OCI-LY1 (cell line): ENCODE measurements around the gene RAB13.

Source experiments
- EZH2 ChIP-seq: fragments of 200-600 bp; sonication (generic), shearing (Covaris generic); IDR thresholded peaks from 2 replicates; pipeline ENCODE4 v1.8.0; 2017; ENCODE audit warnings: borderline replicate concordance, mixed run types, mild to moderate bottlenecking, antibody characterized with exemption, low read length, moderate library complexity, mixed read lengths
- TF ChIP-seq, protein P1 (sequence below): fragments of 200-600 bp; sonication (generic), shearing (Covaris generic); IDR thresholded peaks from 2 replicates; pipeline ENCODE4 v1.5.1; 2017; ENCODE audit warnings: mild to moderate bottlenecking, antibody characterized with exemption, low read length, moderate library complexity, mixed read lengths

DNA sequence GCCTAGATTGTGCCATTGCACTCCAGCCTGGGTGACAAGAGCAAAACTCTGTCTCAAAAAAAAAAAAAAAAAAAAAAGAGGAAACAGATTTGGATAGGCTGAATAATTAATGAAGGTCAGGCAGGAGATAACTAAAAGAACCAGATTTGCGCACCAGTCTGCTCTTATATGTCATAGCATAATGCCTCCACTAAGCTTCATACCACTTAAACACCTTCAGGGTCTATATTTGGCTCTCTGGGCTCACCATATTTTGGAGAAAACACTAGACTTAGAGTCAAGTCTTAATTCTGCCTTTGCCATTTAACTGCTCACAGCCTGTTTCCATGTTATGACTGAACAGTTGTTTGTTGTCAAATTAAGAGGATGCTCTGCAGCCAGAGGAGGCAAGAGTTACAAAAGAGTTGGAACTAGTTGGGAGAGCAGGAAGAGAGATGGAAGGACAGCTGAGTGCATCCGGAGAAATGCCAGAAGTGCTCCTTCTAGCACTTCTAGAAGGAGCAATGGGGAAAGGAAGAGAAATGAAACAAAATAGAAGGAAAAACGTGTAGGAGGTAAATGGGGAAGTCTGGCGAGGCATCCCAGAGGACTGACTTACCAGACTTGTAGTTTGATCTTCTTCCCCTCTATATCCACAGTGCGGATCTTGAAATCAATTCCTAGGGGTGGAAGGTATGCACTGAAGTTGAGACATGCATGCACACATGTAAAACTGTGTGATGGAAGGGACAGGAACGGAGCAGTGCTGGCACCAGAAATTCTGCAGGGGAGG is 1.8 kb downstream of the RAB13 start:
- TF ChIP-seq, protein P1, sequence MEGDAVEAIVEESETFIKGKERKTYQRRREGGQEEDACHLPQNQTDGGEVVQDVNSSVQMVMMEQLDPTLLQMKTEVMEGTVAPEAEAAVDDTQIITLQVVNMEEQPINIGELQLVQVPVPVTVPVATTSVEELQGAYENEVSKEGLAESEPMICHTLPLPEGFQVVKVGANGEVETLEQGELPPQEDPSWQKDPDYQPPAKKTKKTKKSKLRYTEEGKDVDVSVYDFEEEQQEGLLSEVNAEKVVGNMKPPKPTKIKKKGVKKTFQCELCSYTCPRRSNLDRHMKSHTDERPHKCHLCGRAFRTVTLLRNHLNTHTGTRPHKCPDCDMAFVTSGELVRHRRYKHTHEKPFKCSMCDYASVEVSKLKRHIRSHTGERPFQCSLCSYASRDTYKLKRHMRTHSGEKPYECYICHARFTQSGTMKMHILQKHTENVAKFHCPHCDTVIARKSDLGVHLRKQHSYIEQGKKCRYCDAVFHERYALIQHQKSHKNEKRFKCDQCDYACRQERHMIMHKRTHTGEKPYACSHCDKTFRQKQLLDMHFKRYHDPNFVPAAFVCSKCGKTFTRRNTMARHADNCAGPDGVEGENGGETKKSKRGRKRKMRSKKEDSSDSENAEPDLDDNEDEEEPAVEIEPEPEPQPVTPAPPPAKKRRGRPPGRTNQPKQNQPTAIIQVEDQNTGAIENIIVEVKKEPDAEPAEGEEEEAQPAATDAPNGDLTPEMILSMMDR = no peak
- no peak for TF ChIP-seq EZH2
